G401.6 (cell line): ENCODE results near the gene TXNIP.

Source experiments
- FAIRE-seq: peaks from 2 replicates; lab custom pipeline; 2012; peaks lifted over from hg19 to GRCh38; lab: Jason Lieb, UNC

The TXNIP gene

GRCh38 chr1:145962157-145963102 is 33.9 kb downstream of the TXNIP start:
- no peak for FAIRE-seq

- no peak for FAIRE-seq
These were observed 34.8 kb downstream of the TXNIP start for GRCh38 chr1:145961425-145962156.

- no peak for FAIRE-seq
These were observed 35.3 kb downstream of the TXNIP start for GRCh38 chr1:145961109-145961424.

- no peak for FAIRE-seq
These were observed 35.8 kb downstream of the TXNIP start for GRCh38 chr1:145960468-145961108.

GRCh38 chr1:145959957-145960467 is 36.4 kb downstream of the TXNIP start:
- no peak for FAIRE-seq

- FAIRE-seq: no peak
These were observed 37.0 kb downstream of the TXNIP start for GRCh38 chr1:145959333-145959732.

- no peak for FAIRE-seq
These were observed 37.6 kb downstream of the TXNIP start for GRCh38 chr1:145958734-145959133.

GRCh38 chr1:145957443-145958319 is 38.7 kb downstream of the TXNIP start, which contains the start of gene LIX1L:
Gene LIX1L (minus strand): TSS chr1:145958017. CDS start chr1:145957927, 90 bp downstream.
- peak; percentile 97 for FAIRE-seq

GRCh38 chr1:145956781-145957442 is 39.5 kb downstream of the TXNIP start:
- no peak for FAIRE-seq

- no peak for FAIRE-seq
These were observed 40.0 kb downstream of the TXNIP start for GRCh38 chr1:145956361-145956760.

- FAIRE-seq: no peak
These were observed 40.9 kb downstream of the TXNIP start for GRCh38 chr1:145955436-145955835.

GRCh38 chr1:145953861-145954260 is 42.5 kb downstream of the TXNIP start:
- no peak for FAIRE-seq

- no peak for FAIRE-seq
These were observed 43.5 kb downstream of the TXNIP start for GRCh38 chr1:145952903-145953302.

- FAIRE-seq: no peak
These were observed 44.9 kb downstream of the TXNIP start for GRCh38 chr1:145951526-145951925.

- FAIRE-seq: no peak
These were observed 47.2 kb downstream of the TXNIP start for GRCh38 chr1:145949219-145949618.

GRCh38 chr1:145947551-145947950 is 48.8 kb downstream of the TXNIP start:
- FAIRE-seq: no peak

GRCh38 chr1:145946477-145946986 is 49.8 kb downstream of the TXNIP start:
- no peak for FAIRE-seq

GRCh38 chr1:145944532-145944931 is 51.8 kb downstream of the TXNIP start:
- FAIRE-seq: no peak

GRCh38 chr1:145942871-145943270 is 53.5 kb downstream of the TXNIP start:
- no peak for FAIRE-seq
